ENCODE measurements around the gene AKAP6. TPM values are rescaled to one million over a fixed set of nuclear protein-coding genes. Genes with fewer than 3 reads are reported as not detected.

The AKAP6 gene
- total RNA-seq, 1 donor from 2014 or later = 0.29 TPM

- no peak for DNase-seq (ENCODE audit: extremely low read depth, low read depth, low spot score)
These were observed 2.1 kb downstream of the AKAP6 start for GRCh38 chr14:32331206-32331605.

DNA sequence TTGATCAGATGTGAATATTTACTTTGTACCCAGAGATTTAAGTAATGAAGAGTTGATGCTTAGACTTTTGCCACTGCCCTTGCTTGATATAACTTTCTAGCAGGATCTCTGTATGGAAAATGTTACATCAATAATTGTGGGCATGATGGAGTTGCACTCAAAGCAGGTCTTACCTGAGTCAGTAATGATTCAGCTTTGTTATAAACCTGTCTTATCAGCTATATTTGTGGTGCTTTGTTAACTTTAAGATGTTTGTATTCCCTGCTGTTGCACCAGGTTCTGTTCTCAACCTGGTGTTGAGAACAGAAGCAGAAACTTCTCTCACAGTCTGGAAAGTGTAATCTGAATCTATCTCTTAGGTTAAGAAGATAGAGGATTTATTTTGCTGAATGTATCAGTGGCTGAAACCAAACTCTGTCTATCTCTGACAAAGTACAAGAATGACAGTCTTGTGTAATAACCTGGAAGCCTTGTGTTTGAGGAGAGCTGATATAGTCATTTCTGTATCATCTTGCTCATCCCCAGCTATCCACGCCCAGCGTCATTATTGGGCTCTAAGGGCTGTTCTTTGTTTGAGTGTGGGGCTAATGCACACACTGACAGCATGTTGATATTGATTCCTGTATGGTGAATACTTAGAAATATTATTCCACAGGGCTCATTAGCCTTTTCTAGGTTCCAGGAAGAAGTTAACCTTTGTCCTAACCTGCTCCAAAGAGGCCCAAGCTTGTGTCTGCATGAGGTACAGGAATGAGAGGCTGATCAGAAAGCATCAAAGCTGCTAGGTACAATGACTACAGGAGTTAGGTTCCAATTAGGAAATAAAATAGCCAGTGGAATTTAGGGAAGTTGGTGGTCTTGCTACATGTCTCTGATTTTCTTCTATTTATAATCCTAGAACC, 3.6 kb downstream of the AKAP6 start:
- DNase-seq (ENCODE audit: extremely low read depth, low read depth, low spot score) = no peak

DNA sequence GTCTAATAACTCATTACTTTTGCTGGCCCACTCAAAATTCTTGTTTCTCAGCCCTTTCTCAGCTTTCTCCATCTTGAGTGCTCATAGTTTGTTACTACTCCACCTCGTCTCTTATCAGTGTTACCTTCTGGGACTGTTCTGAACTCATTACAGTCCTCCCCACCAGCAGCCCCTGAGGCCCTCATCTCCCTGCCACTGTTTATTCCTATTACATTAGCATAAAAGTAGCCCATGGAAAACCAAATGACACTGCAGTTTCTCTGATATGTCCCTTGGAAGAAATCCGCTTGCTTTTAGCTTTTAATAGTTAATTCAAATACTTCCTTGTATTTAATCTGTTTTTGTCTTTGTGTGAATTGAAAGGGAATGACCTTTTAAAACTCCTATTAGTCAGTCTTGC, 7.6 kb downstream of the AKAP6 start:
- no peak for DNase-seq (ENCODE audit: extremely low read depth, low read depth, low spot score)

DNA sequence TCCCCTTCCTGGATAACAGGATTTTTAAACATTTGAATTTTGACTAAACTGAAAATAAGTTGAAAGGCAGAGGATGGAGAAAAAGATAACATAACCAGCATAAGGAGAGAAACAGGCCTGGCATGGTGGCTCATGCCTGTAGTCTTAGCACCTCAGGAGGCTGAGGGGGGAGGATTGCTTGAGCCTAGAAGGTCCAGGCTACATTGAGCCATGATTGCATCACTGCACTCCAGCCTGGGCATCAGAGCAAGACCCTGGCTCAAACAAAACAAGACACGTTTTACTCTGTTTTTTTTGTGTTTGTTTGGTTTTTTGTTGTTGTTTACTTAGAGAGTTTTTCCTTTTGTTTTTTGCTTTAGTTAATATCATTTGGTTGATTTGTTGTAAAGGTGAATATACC, 8.7 kb downstream of the AKAP6 start:
- no peak for DNase-seq (ENCODE audit: extremely low read depth, low read depth, low spot score)

DNA sequence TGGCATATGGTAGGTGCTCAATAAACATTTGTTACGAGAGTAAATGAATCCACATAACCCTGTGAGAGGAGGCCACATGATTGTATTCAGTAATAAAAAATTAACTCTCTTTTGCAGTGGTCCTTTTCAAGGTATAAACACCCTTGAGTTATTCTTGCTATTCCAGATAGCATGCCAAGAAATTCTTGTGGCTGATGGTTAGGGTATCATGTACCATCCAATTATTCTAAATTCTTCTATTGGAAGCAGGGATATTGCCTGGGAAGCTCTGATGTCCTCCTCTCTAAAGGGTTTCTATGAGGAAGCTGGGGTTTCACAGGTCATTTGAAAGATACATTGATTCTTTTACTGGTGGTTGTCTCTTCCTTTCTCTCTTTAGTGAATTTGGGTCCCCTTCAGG, 10.1 kb downstream of the AKAP6 start:
- no peak for DNase-seq (ENCODE audit: extremely low read depth, low read depth, low spot score)

GRCh38 chr14:32341947-32342846, 13.1 kb downstream of the AKAP6 start:
- no peak for DNase-seq (ENCODE audit: extremely low read depth, low read depth, low spot score)

- no peak for DNase-seq (ENCODE audit: extremely low read depth, low read depth, low spot score)
These were observed 13.7 kb downstream of the AKAP6 start for GRCh38 chr14:32342847-32343194.

DNA sequence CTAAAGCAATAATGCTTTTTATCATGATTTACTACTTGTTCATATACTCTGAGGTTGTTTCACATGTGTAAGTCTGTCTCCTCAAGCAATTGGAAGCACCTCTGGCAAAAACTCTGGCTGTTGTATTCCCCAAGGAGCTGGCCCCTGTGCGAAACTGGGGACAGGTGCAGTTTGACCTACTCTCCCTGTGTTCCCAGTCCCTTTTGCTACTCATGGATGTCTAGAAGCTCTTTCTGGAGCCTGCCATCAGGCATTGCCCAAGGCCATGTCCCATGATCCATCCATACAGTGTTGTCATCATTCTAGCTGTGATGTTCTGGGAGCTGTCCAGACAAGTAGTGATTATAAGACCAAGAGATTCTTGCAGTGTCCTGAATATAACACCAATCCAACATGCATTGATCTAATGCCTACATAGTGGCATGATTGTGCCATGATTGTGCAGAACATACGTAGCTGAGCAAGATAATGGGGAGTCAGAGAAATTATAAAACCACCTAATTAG, 14.9 kb downstream of the AKAP6 start:
- DNase-seq (ENCODE audit: extremely low read depth, low read depth, low spot score) = no peak

GRCh38 chr14:32345311-32345791, 16.3 kb downstream of the AKAP6 start:
- no peak for DNase-seq (ENCODE audit: extremely low read depth, low read depth, low spot score)

DNA sequence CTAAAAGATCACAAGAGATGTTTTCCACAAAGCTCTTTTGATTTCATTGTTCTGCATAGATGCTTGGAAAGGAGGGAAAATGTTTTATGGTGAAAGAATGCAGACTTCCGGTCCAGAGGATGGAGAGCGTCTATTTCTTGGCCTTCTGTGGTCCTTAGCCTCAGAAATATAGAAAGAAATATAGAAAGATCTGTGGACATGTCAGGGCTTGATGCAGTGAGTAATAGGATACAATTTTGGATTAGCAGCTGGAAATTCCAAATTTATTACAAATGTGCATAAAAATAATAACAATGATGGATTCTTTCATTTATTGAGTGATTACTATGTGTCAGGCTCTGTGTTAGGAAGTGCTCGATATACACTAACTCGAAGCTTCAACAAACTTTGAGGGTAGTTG, 20.2 kb downstream of the AKAP6 start:
- DNase-seq (ENCODE audit: extremely low read depth, low read depth, low spot score) = no peak

GRCh38 chr14:32350020-32350419, 20.9 kb downstream of the AKAP6 start:
- DNase-seq (ENCODE audit: extremely low read depth, low read depth, low spot score) = no peak

DNA sequence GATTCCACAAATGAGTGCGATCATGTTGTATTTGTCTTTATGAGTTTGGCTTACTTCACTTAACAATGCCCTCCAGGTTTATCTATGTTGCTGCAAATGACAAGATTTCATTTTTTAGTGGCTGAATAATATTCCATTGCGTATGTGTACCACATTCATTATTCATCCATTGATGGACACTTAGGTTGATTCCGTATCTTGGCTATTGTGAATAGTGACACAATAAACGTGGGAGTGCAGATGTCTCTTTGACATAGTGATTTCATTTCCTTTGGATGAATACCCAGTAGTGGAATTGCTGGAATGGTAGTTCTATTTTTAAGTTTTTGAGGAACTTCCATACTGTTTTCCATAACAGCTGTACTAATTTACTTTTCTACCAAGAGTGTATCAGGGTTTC, 23.5 kb downstream of the AKAP6 start:
- no peak for DNase-seq (ENCODE audit: extremely low read depth, low read depth, low spot score)

DNA sequence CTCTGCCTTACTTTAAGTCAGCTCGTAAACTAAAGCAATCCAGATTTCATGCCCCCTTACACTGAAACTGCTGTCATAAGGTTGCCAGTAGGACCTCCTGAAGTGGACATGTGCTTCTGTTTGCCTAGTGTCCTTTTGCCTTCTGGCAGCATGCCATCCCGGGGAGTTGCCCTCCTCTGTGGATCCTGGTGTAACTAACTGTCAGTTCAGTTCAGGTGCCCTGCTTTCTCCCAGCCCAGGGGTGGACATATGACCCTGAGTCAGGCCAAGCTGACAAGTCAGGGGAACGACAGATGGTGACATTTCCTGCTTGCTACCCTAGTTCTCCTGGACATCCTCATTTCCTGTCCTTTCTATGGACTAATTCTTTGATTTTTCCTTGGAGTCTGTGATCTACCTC, 25.6 kb downstream of the AKAP6 start:
- DNase-seq (ENCODE audit: extremely low read depth, low read depth, low spot score) = no peak

DNA sequence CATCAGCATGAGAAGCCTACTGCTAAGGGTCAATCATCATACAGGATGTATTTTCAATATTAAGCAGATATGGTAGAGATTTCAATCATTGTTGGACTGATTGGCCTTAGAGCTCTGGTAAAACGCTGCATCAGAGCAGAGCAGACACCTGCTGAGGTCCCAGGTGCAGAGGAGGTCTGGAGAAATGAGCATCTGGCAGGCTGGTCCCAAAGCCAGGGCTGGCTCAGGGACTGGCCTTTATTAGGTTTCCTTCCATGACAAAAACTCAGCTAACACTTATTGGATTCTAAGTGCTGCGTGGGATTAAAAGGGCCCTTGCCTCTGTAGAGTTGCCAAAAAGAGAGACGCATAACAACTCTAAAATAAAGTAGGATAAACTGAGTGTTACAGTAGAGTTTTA, 29.7 kb downstream of the AKAP6 start:
- no peak for DNase-seq (ENCODE audit: extremely low read depth, low read depth, low spot score)

DNA sequence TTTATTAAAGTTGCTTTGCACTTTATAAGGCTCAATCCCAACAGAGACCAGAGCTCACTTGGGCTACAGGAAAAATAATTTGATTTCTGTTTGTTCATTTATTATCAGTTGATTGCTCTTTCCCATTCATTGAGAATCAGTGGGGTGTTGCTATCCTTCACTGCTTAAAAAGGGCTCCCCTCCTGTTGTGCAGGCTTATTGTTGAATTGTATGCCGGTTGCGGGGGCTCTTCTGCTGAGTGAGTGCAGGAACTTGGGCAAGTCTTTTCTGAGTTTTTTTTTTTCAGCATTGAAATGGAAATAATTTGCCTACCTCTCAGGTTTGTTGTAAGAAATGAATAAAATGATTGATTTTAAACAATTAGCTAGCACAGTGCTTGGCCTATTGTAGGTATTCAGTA, 32.6 kb downstream of the AKAP6 start:
- no peak for DNase-seq (ENCODE audit: extremely low read depth, low read depth, low spot score)

- no peak for DNase-seq (ENCODE audit: extremely low read depth, low read depth, low spot score)
These were observed 34.7 kb downstream of the AKAP6 start for GRCh38 chr14:32363761-32364160.

- DNase-seq (ENCODE audit: extremely low read depth, low read depth, low spot score) = no peak
These were observed 35.8 kb downstream of the AKAP6 start for GRCh38 chr14:32364941-32365340.

- no peak for DNase-seq (ENCODE audit: extremely low read depth, low read depth, low spot score)
These were observed 37.3 kb downstream of the AKAP6 start for GRCh38 chr14:32366256-32366879.

DNA sequence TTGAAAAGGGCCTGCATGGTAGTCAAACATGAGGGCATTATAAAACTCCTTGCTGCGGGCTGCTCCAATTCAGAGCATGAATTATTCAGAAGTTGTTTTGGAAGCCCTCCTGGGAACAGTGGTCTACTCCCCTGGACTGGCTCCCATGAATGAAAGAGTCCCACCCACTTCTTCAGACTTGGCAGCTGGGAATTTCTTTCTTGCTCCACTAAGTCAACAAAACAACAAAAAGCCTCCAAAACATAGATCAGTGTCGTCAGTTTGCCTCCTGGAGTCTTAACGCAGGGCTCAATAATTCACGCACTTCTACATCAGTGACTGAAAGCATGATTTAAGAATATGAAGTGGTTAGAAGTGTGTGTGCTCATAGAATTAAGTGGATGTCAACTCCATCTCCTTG, 37.9 kb downstream of the AKAP6 start:
- DNase-seq (ENCODE audit: extremely low read depth, low read depth, low spot score) = no peak

- DNase-seq (ENCODE audit: extremely low read depth, low read depth, low spot score) = no peak
These were observed 38.4 kb downstream of the AKAP6 start for GRCh38 chr14:32367516-32367915.

- no peak for DNase-seq (ENCODE audit: extremely low read depth, low read depth, low spot score)
These were observed 39.0 kb downstream of the AKAP6 start for GRCh38 chr14:32368107-32368506.

Measured in glomerular endothelial cell (primary cell).